HEK293T (cell line): ENCODE results near the gene GBP4.

Experiments
- CTCF ChIA-PET: fragments of 350-600 bp; formaldehyde crosslinking; extraction: SDS; loops from one replicate; lab custom pipeline; 2021; ENCODE audit warnings: antibody characterized with exemption, inconsistent platforms; lab: Yijun Ruan, JAX
- POLR2A ChIA-PET: fragments of 350-600 bp; formaldehyde crosslinking; extraction: SDS; loops from one replicate; lab custom pipeline; 2020; ENCODE audit warnings: antibody characterized with exemption, inconsistent platforms; lab: Yijun Ruan, JAX
- DNase-seq: peaks from one replicate; pipeline ENCODE4 v3.0.0; 2012; ENCODE audit warnings: mixed read lengths; ENCODE audit errors: extremely low spot score
- ARNT ChIP-seq: fragments of 450-650 bp; IDR thresholded peaks from 2 replicates; pipeline ENCODE4 v1.6.1; 2017; ENCODE audit warnings: mild to moderate bottlenecking
- BHLHE40 ChIP-seq: fragments of 450-650 bp; IDR thresholded peaks from 2 replicates; pipeline ENCODE4 v1.6.1; 2016; ENCODE audit warnings: mild to moderate bottlenecking, moderate library complexity, borderline replicate concordance
- CTBP1 ChIP-seq: fragments of 450-650 bp; IDR thresholded peaks from 2 replicates; pipeline ENCODE4 v1.6.1; 2016; ENCODE audit warnings: borderline replicate concordance
- ELF4 ChIP-seq: fragments of 450-650 bp; IDR thresholded peaks from 2 replicates; pipeline ENCODE4 v1.6.1; 2017; ENCODE audit warnings: antibody characterized with exemption
- FOXA1 ChIP-seq: fragments of 450-650 bp; IDR thresholded peaks from 2 replicates; pipeline ENCODE4 v1.6.1; 2016; ENCODE audit warnings: mild to moderate bottlenecking
- FOXK2 ChIP-seq: fragments of 450-650 bp; IDR thresholded peaks from 2 replicates; pipeline ENCODE4 v1.6.1; 2016; ENCODE audit warnings: mild to moderate bottlenecking
- FOXM1 ChIP-seq: fragments of 450-650 bp; IDR thresholded peaks from 2 replicates; pipeline ENCODE4 v1.6.1; 2017; ENCODE audit warnings: mild to moderate bottlenecking, borderline replicate concordance
- HDGF ChIP-seq: fragments of 450-650 bp; IDR thresholded peaks from 2 replicates; pipeline ENCODE4 v1.6.1; 2017; ENCODE audit warnings: antibody characterized with exemption, borderline replicate concordance
- L3MBTL2 ChIP-seq: fragments of 450-650 bp; conservative IDR thresholded peaks from 2 replicates; pipeline ENCODE4 v1.6.1; 2016; ENCODE audit warnings: mild to moderate bottlenecking
- LEF1 ChIP-seq: fragments of 450-650 bp; IDR thresholded peaks from 2 replicates; pipeline ENCODE4 v1.6.1; 2017; ENCODE audit warnings: mild to moderate bottlenecking, borderline replicate concordance
- NFRKB ChIP-seq: fragments of 450-650 bp; IDR thresholded peaks from 2 replicates; pipeline ENCODE4 v1.6.1; 2016; ENCODE audit warnings: mild to moderate bottlenecking, moderate library complexity
- SP1 ChIP-seq: fragments of 450-650 bp; IDR thresholded peaks from 2 replicates; pipeline ENCODE4 v1.6.1; 2017
- SUZ12 ChIP-seq: fragments of 450-650 bp; IDR thresholded peaks from 2 replicates; pipeline ENCODE4 v1.6.1; 2016; ENCODE audit warnings: mild to moderate bottlenecking
- TARDBP ChIP-seq: fragments of 450-650 bp; IDR thresholded peaks from 2 replicates; pipeline ENCODE4 v1.6.1; 2016
- ZNF384 ChIP-seq: fragments of 450-650 bp; IDR thresholded peaks from 2 replicates; pipeline ENCODE4 v1.6.1; 2016
- TF ChIP-seq, protein P1 (sequence below): fragments of 450-650 bp; IDR thresholded peaks from 2 replicates; pipeline ENCODE4 v1.6.1; 2016

The GBP4 gene

GRCh38 chr1:89166705-89167104 lies 32.0 kb downstream of the GBP4 start:
- POLR2A ChIA-PET, result no interaction called here
- no peak for DNase-seq
- CTCF ChIA-PET, result no interaction called here
- TF ChIP-seq ELF4, result no peak
- no peak for TF ChIP-seq FOXM1
- TF ChIP-seq CTBP1, result no peak
- TF ChIP-seq, protein P1, sequence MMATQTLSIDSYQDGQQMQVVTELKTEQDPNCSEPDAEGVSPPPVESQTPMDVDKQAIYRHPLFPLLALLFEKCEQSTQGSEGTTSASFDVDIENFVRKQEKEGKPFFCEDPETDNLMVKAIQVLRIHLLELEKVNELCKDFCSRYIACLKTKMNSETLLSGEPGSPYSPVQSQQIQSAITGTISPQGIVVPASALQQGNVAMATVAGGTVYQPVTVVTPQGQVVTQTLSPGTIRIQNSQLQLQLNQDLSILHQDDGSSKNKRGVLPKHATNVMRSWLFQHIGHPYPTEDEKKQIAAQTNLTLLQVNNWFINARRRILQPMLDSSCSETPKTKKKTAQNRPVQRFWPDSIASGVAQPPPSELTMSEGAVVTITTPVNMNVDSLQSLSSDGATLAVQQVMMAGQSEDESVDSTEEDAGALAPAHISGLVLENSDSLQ, result no peak
- TF ChIP-seq FOXK2, result no peak
- TF ChIP-seq TARDBP, result no peak
- TF ChIP-seq LEF1, result no peak
- no peak for TF ChIP-seq SP1
- TF ChIP-seq HDGF, result no peak
- no peak for TF ChIP-seq BHLHE40
- no peak for TF ChIP-seq SUZ12
- no peak for TF ChIP-seq NFRKB
- no peak for TF ChIP-seq ZNF384
- TF ChIP-seq ARNT, result no peak
- no peak for TF ChIP-seq FOXA1
- no peak for TF ChIP-seq L3MBTL2

GRCh38 chr1:89165811-89166210 lies 32.9 kb downstream of the GBP4 start:
- CTCF ChIA-PET, result no interaction called here
- no peak for DNase-seq
- POLR2A ChIA-PET, result no interaction called here
- TF ChIP-seq SUZ12 (no peak), HDGF (no peak), L3MBTL2 (no peak), ZNF384 (no peak), NFRKB (no peak), FOXA1 (no peak), BHLHE40 (no peak), CTBP1 (no peak), SP1 (no peak)
- TF ChIP-seq, protein P1, result no peak

- ChIA-PET CTCF (no interaction called here), POLR2A (no interaction called here)
- no peak for TF ChIP-seq FOXK2
Observed at GRCh38 chr1:89151047-89151446, 47.7 kb downstream of the GBP4 start.

GRCh38 chr1:89149976-89150375 lies 48.8 kb downstream of the GBP4 start:
- no peak for DNase-seq
- CTCF ChIA-PET, result interaction anchor here (0.7 kb wide), 1 partner anchor 406 kb away, joined by 3 read pairs; no protein-coding TSS in a partner anchor
- TF ChIP-seq FOXM1 (no peak), HDGF (no peak), CTBP1 (no peak), BHLHE40 (no peak)
- TF ChIP-seq, protein P1, result no peak
- POLR2A ChIA-PET, result no interaction called here

More at GRCh38 chr1:89151047-89151446, 47.7 kb downstream of the GBP4 start:
- no peak for DNase-seq

GRCh38 chr1:89149229-89149628 lies 49.5 kb downstream of the GBP4 start:
- TF ChIP-seq ELF4 (no peak), FOXA1 (no peak), TARDBP (no peak), ZNF384 (no peak), LEF1 (no peak), FOXK2 (no peak), ARNT (no peak), CTBP1 (no peak), BHLHE40 (no peak), NFRKB (no peak), SP1 (no peak), L3MBTL2 (no peak), SUZ12 (no peak), FOXM1 (no peak), HDGF (no peak)
- TF ChIP-seq, protein P1, result no peak
- ChIA-PET CTCF (interaction anchor here (0.6 kb wide), 1 partner anchor 919 kb away, joined by 3 read pairs; no protein-coding TSS in a partner anchor), POLR2A (no interaction called here)
- no peak for DNase-seq

DNA sequence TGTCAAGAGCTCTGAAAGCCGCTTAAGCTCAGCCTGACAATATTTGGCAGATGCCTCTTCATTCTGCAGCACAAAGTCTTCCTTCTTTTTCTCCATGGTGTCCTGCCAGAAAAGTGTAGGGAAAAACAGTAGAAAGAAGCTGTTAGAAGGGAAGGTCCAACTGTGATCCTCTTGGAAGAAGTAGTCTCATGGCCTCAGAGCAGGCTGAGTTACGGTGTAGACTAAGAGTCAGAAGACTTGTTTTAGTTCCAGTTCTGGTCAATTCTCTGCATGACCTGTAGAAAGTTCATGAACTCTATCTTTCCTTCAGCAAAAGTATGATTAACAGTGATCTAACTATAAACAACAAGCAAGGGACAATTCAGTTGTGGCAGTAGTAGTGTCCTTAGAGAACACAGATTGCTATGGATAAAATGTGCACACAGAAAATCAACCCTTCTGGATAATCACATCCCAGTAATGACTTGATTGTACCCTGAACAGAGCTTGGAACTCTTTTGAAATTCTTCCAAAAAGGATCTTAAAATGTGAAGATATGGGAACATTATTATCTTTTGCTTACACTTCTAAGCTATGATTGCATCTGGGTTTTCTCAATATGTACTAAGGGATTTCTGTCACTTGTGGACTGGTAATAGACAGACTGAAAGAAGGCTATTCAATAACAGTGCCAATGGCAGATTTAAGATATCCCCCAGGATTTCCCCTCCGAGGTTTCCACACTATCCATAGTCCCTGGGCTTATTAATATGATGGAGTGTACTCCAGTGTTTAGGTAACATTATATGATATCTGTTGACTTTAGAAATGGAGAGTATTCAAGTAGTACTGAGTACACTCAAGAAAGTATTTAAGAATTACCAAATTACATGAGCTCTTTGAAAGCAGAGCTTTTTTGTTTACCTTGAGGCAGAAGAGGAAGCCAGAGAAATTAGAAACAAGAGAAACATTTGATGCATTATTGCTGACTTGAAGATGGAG lies 50.8 kb downstream of the GBP4 start:
- POLR2A ChIA-PET, result no interaction called here
- DNase-seq, result no peak
- CTCF ChIA-PET, result no interaction called here
- TF ChIP-seq NFRKB, result no peak
- no peak for TF ChIP-seq LEF1
- no peak for TF ChIP-seq SUZ12
- TF ChIP-seq FOXM1, result no peak
- no peak for TF ChIP-seq ZNF384
- no peak for TF ChIP-seq CTBP1
- TF ChIP-seq ARNT, result no peak
- TF ChIP-seq HDGF, result no peak
- TF ChIP-seq, protein P1, result no peak
- no peak for TF ChIP-seq BHLHE40
- no peak for TF ChIP-seq ELF4
- TF ChIP-seq TARDBP, result no peak
- no peak for TF ChIP-seq L3MBTL2
- no peak for TF ChIP-seq FOXK2
- no peak for TF ChIP-seq SP1
- TF ChIP-seq FOXA1, result no peak
